Panc1 (cell line): Measurements from ENCODE around the gene C10orf143. TPM values are rescaled to one million over a fixed set of nuclear protein-coding genes. Genes with fewer than 3 reads are reported as not detected.
A peak's percentile ranks its signal among the peaks of the same experiment; 100 is the strongest.

ENCODE experiments used
- ATAC-seq: fragments of 200-7000 bp; cut with Tn5 transposase; 2 replicates; pipeline ENCODE4 v1.9.1; 2020; ENCODE audit warnings: mild to moderate bottlenecking, moderate library complexity
- BruUV-seq: library from RNA; stranded (reverse); fragments of 400-500 nt; replicated peaks from 2 replicates; lab custom pipeline; 2021; lab: Mats Ljungman, UMichigan
- CTCF ChIA-PET: fragments of 300-600 bp; sonication (Branson Sonifier 250); formaldehyde crosslinking; loops from one replicate; lab custom pipeline; 2022; ENCODE audit warnings: antibody characterized with exemption; lab: Charles Lee
- POLR2A ChIA-PET: fragments of 300-600 bp; sonication (Branson Sonifier 250); formaldehyde crosslinking; loops from one replicate; lab custom pipeline; 2022; ENCODE audit warnings: antibody characterized with exemption; lab: Charles Lee
- DNase-seq: peaks from one replicate; pipeline ENCODE4 v3.0.0-alpha.2; 2010; ENCODE audit warnings: low read depth, low spot score
- H3K27ac ChIP-seq: 2 replicates; pipeline ENCODE4 v1.5.1; 2011; ENCODE audit warnings: mild to moderate bottlenecking, low read length, inconsistent platforms
- H3K27me3 ChIP-seq: fragments of 200-500 bp; sonication (Bioruptor generic); 2 replicates; pipeline ENCODE4 v1.6.0; 2014; ENCODE audit warnings: low read length, inconsistent platforms; ENCODE audit not compliant: control insufficient read depth, insufficient read depth
- H3K36me3 ChIP-seq: fragments of 200-500 bp; sonication (Bioruptor generic); 2 replicates; pipeline ENCODE4 v1.5.1; 2014; ENCODE audit warnings: inconsistent platforms, mild to moderate bottlenecking, low read length, moderate library complexity; ENCODE audit not compliant: control insufficient read depth, insufficient read depth
- H3K4me1 ChIP-seq: 2 replicates; pipeline ENCODE4 v1.5.1; 2011; ENCODE audit warnings: inconsistent platforms, mild to moderate bottlenecking, low read length, moderate library complexity; ENCODE audit not compliant: control insufficient read depth, insufficient read depth
- H3K4me3 ChIP-seq, 2 experiments: 2 replicates each; pipeline ENCODE4 v1.5.1; 2011 to 2012; ENCODE audit warnings: low read depth in 2 of 2, low read length in 2 of 2, mild to moderate bottlenecking in 2 of 2, inconsistent platforms in 1 of 2, moderate library complexity in 1 of 2
- H3K9me3 ChIP-seq: fragments of 200-500 bp; sonication (Bioruptor generic); 2 replicates; pipeline ENCODE4 v1.5.1; 2014; ENCODE audit warnings: low read depth, mild to moderate bottlenecking, inconsistent platforms, low read length, moderate library complexity; ENCODE audit not compliant: control insufficient read depth, insufficient read depth
- POLR2AphosphoS5 ChIP-seq: IDR thresholded peaks from 2 replicates; pipeline ENCODE4 v1.6.1; 2012; ENCODE audit warnings: mild to moderate bottlenecking, low read depth, low read length, moderate library complexity
- SIN3A ChIP-seq: IDR thresholded peaks from 2 replicates; pipeline ENCODE4 v1.6.1; 2012; ENCODE audit warnings: low read depth, mild to moderate bottlenecking, low read length, moderate library complexity, borderline replicate concordance; ENCODE audit not compliant: insufficient read depth
- TCF7L2 ChIP-seq: IDR thresholded peaks from 2 replicates; pipeline ENCODE4 v1.6.1; 2011; ENCODE audit warnings: mild to moderate bottlenecking, low read depth, low read length, inconsistent platforms
- in situ Hi-C: cut with HindIII; loops from 2 replicates; pipeline ENCODE4 v1.10.0; 2016; ENCODE audit warnings: low sequenced_read_pairs, low pct_unique_long_range_greater_than_20kb
- intact Hi-C: fragments of 100-400 bp; cut with micrococcal nuclease; formaldehyde crosslinking; loops from one replicate; pipeline ENCODE4 v1.10.0; 2022; ENCODE audit not compliant: unreplicated experiment
- total RNA-seq: library from RNA; stranded (reverse); gene quantifications from one replicate; pipeline ENCODE4 v1.2.1, GENCODE V29; 2021; ENCODE audit not compliant: unreplicated experiment
- TF ChIP-seq, protein P1 (sequence below), 2 experiments: IDR thresholded peaks; 2 replicates each; pipeline ENCODE4 v1.6.1; 2011 to 2012; ENCODE audit warnings: low read depth in 2 of 2, control low read depth in 1 of 2, low read length in 1 of 2, mild to moderate bottlenecking in 1 of 2, moderate library complexity in 1 of 2; ENCODE audit not compliant: insufficient read depth in 1 of 2
- TF ChIP-seq, protein P2 (sequence below): fragments of 450-650 bp; IDR thresholded peaks from 2 replicates; pipeline ENCODE4 v1.5.1; 2017; ENCODE audit warnings: mild to moderate bottlenecking

Gene C10orf143
- total RNA-seq, 1 experiment from 2014 or later, result 1.0 TPM

DNA sequence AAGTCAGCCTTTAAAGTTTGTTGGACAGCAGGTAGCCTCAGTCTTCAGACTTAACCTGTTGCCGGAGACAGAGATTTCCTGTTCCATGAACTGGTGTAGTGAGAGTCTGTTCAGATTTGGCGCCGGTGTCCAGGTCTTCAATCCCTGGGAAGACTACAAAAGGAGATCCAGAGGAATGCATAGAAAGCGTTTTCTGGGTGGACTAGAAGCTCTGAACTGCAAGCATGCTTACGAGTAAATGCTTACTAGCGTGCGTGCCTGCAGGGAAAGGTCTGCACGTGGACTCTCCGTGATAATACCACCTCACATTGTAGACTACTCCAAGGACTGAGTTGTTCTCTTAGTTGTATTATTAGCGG, 26.4 kb upstream of the C10orf143 start:
- no peaks in the 10 kb centered on the region for H3K9me3 ChIP-seq
- CTCF ChIA-PET, result no interaction called here
- TF ChIP-seq TCF7L2 (no peak), POLR2AphosphoS5 (no peak), SIN3A (no peak)
- TF ChIP-seq, protein P1, sequence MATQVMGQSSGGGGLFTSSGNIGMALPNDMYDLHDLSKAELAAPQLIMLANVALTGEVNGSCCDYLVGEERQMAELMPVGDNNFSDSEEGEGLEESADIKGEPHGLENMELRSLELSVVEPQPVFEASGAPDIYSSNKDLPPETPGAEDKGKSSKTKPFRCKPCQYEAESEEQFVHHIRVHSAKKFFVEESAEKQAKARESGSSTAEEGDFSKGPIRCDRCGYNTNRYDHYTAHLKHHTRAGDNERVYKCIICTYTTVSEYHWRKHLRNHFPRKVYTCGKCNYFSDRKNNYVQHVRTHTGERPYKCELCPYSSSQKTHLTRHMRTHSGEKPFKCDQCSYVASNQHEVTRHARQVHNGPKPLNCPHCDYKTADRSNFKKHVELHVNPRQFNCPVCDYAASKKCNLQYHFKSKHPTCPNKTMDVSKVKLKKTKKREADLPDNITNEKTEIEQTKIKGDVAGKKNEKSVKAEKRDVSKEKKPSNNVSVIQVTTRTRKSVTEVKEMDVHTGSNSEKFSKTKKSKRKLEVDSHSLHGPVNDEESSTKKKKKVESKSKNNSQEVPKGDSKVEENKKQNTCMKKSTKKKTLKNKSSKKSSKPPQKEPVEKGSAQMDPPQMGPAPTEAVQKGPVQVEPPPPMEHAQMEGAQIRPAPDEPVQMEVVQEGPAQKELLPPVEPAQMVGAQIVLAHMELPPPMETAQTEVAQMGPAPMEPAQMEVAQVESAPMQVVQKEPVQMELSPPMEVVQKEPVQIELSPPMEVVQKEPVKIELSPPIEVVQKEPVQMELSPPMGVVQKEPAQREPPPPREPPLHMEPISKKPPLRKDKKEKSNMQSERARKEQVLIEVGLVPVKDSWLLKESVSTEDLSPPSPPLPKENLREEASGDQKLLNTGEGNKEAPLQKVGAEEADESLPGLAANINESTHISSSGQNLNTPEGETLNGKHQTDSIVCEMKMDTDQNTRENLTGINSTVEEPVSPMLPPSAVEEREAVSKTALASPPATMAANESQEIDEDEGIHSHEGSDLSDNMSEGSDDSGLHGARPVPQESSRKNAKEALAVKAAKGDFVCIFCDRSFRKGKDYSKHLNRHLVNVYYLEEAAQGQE (IDR thresholded peaks at IDR 0.05; ENCODE audit: insufficient read depth in 1 of 2, low read depth in 2 of 2, low read length in 1 of 2), result no peak
- TF ChIP-seq, protein P2, sequence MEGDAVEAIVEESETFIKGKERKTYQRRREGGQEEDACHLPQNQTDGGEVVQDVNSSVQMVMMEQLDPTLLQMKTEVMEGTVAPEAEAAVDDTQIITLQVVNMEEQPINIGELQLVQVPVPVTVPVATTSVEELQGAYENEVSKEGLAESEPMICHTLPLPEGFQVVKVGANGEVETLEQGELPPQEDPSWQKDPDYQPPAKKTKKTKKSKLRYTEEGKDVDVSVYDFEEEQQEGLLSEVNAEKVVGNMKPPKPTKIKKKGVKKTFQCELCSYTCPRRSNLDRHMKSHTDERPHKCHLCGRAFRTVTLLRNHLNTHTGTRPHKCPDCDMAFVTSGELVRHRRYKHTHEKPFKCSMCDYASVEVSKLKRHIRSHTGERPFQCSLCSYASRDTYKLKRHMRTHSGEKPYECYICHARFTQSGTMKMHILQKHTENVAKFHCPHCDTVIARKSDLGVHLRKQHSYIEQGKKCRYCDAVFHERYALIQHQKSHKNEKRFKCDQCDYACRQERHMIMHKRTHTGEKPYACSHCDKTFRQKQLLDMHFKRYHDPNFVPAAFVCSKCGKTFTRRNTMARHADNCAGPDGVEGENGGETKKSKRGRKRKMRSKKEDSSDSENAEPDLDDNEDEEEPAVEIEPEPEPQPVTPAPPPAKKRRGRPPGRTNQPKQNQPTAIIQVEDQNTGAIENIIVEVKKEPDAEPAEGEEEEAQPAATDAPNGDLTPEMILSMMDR, result no peak
- peak overlapping the region; percentile 76 to 97 for H3K4me3 ChIP-seq
- no peaks in the 10 kb centered on the region for H3K27me3 ChIP-seq
- peaks cover 4% of the 10 kb centered on the region; the same call in 1 of the 2 replicates for H3K36me3 ChIP-seq
- BruUV-seq, result no TSS peak
- intact Hi-C loops (loop anchor here (2.0 kb wide), 1 partner anchor 26 kb away; the partner anchor contains the start of gene C10orf143), in situ Hi-C loops (no loop called here)
- POLR2A ChIA-PET, result no interaction called here
- no peak for DNase-seq
- H3K27ac ChIP-seq, result peak overlapping the region; percentile 77
- peak; percentile 14 for ATAC-seq
- H3K4me1 ChIP-seq, result peaks cover 30% of the 10 kb centered on the region

DNA sequence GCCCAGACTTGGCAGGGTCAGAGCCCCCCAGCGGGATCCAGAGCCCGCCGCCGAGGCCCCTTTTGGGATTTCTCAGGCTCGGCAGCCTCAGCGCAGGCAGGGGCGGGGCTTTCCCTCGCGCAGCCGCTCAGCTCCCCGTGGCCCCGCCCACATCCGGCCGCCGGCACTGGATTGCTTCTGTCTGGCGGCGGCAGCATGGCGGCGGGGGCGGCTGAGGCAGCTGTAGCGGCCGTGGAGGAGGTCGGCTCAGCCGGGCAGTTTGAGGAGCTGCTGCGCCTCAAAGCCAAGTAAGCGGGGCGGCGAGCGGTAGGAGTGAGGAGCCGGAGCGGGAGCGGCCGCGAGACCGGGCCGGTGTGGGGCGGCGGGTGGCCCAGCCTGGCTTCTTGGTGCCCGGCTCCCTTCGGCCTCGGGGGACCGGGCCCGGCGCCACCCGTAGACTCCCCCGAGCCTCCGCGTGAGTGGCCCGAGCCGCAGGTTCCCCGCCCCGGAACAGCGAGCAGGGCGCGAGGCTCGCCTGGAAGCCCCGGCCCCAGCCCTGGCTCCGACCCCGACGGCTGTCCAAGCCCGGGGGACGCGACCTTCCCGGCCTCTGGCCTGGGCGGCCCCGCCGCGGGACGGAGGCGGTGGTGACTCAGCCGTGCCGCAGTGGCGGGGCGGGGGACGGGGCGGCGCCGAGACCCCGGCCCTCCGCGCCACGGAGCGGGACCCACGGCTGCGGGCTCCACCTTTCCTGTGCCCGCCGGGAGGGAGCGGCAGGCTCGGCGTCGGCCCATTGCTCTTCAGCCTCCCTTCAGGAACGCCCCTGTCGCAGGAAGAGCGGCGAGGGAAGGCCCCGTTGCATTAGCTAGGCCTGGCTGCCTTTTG, 25.8 kb upstream of the C10orf143 start, which contains the start of gene GLRX3:
Gene GLRX3 (plus strand): TSS at position 166 of the 864 bp plus-strand sequence. CDS start 30 bp downstream, at position 196.
- ChIA-PET POLR2A (interaction anchor here (0.7 kb wide), 2 partner anchors 26 to 407 kb away, joined by 3 to 4 read pairs; partner anchors contain the start of gene C10orf143), CTCF (interaction anchor here (0.5 to 0.6 kb wide), 2 partner anchors 25 to 1036 kb away, joined by 3 to 4 read pairs; no protein-coding TSS in a partner anchor)
- Histone ChIP-seq H3K36me3 (peaks cover 4% of the 10 kb centered on the region; the same call in 1 of the 2 replicates), H3K27ac (peak within 1 kb of the TSS; percentile 77), H3K4me3 (peak within 1 kb of the TSS; percentile 76 to 97), H3K27me3 (no peaks in the 10 kb centered on the region), H3K9me3 (no peaks in the 10 kb centered on the region), H3K4me1 (peaks cover 26% of the 10 kb centered on the region)
- TF ChIP-seq, protein P1 (IDR thresholded peaks at IDR 0.05; ENCODE audit: insufficient read depth in 1 of 2, low read depth in 2 of 2, low read length in 1 of 2), result no peak
- TF ChIP-seq POLR2AphosphoS5 (peak; percentile 97), SIN3A (peak; percentile 93)
- in situ Hi-C loops (no loop called here), intact Hi-C loops (loop anchor here (2.0 kb wide), 1 partner anchor 26 kb away; the partner anchor contains the start of gene C10orf143)
- BruUV-seq, result no TSS peak
- peak; percentile 94 for ATAC-seq
- DNase-seq, result no peak
